HepG2 (cell line): ENCODE results near the gene MNT. TPM values are rescaled to one million over a fixed set of nuclear protein-coding genes. Genes with fewer than 3 reads are reported as not detected.

Experiments used
- ARID2 ChIP-seq: sonication (generic); formaldehyde crosslinking; IDR thresholded peaks from 2 replicates; pipeline ENCODE4 v1.8.1; 2022; ENCODE audit warnings: mild to moderate bottlenecking, missing genetic modification reagents, borderline replicate concordance
- CBX1 ChIP-seq: IDR thresholded peaks from one replicate; pipeline ENCODE4 v1.6.1; 2016; ENCODE audit warnings: antibody characterized with exemption, low read depth
- GLI4 ChIP-seq: sonication (generic); formaldehyde crosslinking; IDR thresholded peaks from 2 replicates; pipeline ENCODE4 v1.5.1; 2020; ENCODE audit warnings: missing genetic modification reagents, mild to moderate bottlenecking, moderate library complexity, borderline replicate concordance
- HDAC2 ChIP-seq: sonication (generic); formaldehyde crosslinking; IDR thresholded peaks from 2 replicates; pipeline ENCODE4 v1.4.0; 2020; ENCODE audit warnings: missing genetic modification reagents
- HNRNPH1 ChIP-seq: fragments of 200-400 bp; formaldehyde crosslinking; optimal IDR thresholded peaks from 2 replicates; pipeline ENCODE3; 2017; ENCODE audit warnings: mild to moderate bottlenecking, low read depth, low read length
- HOXA3 ChIP-seq: sonication (generic); formaldehyde crosslinking; IDR thresholded peaks from 2 replicates; pipeline ENCODE4 v1.5.0; 2020; ENCODE audit warnings: missing genetic modification reagents
- MTA3 ChIP-seq: sonication (generic); formaldehyde crosslinking; IDR thresholded peaks from 2 replicates; pipeline ENCODE4 v1.4.0; 2020; ENCODE audit warnings: missing genetic modification reagents
- PRPF4 ChIP-seq: fragments of 200-400 bp; formaldehyde crosslinking; IDR thresholded peaks from 2 replicates; pipeline ENCODE4 v1.6.1; 2016; ENCODE audit warnings: low read length, low read depth; ENCODE audit not compliant: poor library complexity, severe bottlenecking
- SAFB2 ChIP-seq: sonication (generic); formaldehyde crosslinking; IDR thresholded peaks from 2 replicates; pipeline ENCODE4 v1.5.1; 2020; ENCODE audit warnings: missing genetic modification reagents, low read depth, mild to moderate bottlenecking, borderline replicate concordance
- SMC3 ChIP-seq: IDR thresholded peaks from 2 replicates; pipeline ENCODE4 v1.6.1; 2011; ENCODE audit warnings: low read length, improper control_type of control experiment
- ZNF121 ChIP-seq: sonication (generic); formaldehyde crosslinking; IDR thresholded peaks from 2 replicates; pipeline ENCODE4 v1.5.0; 2020; ENCODE audit warnings: mild to moderate bottlenecking, missing genetic modification reagents
- ZNF432 ChIP-seq: sonication (generic); formaldehyde crosslinking; IDR thresholded peaks from 2 replicates; pipeline ENCODE4 v1.5.0; 2020; ENCODE audit warnings: missing genetic modification reagents, mild to moderate bottlenecking, borderline replicate concordance
- ZNF558 ChIP-seq: sonication (generic); formaldehyde crosslinking; IDR thresholded peaks from 2 replicates; pipeline ENCODE4 v1.9.0; 2022; ENCODE audit warnings: mild to moderate bottlenecking, missing genetic modification reagents, borderline replicate concordance
- ZNF605 ChIP-seq: sonication (generic); formaldehyde crosslinking; IDR thresholded peaks from 2 replicates; pipeline ENCODE4 v1.8.0; 2022; ENCODE audit warnings: mild to moderate bottlenecking, missing genetic modification reagents
- polyA plus RNA-seq, 8 experiments: library from polyadenylated mRNA; depleted of rRNA in 3 of 8; stranded (reverse) in 7 of 8; unstranded in 1 of 8; fragments of >200 nt; fragmentation: Illumina TruSeq in 4 of 8; extraction: Trizol in 4 of 8; gene quantifications; 2 replicates each; pipeline versions ENCODE4 v1.2.1 to v1.2.3, GENCODE V29; 2011 to 2016; ENCODE audit warnings: low read depth in 4 of 8, missing spikeins in 1 of 8, mixed read lengths in 1 of 8; ENCODE audit not compliant: insufficient read depth in 1 of 8
- total RNA-seq, 5 experiments: library from RNA; depleted of rRNA; stranded (reverse); fragments of >200 nt; fragmentation: Illumina TruSeq; extraction: Trizol; gene quantifications; 2 replicates each; pipeline ENCODE4 v1.2.3, GENCODE V29; 2016; ENCODE audit warnings: low read depth in 1 of 5
- TF ChIP-seq, protein P1 (sequence below): sonication (generic); formaldehyde crosslinking; IDR thresholded peaks from 2 replicates; pipeline ENCODE4 v1.4.0; 2020; ENCODE audit warnings: mild to moderate bottlenecking, missing genetic modification reagents
- TF ChIP-seq, protein P2 (sequence below): sonication (generic); formaldehyde crosslinking; IDR thresholded peaks from 2 replicates; pipeline ENCODE4 v1.4.0; 2020; ENCODE audit warnings: missing genetic modification reagents
- TF ChIP-seq, protein P3 (sequence below): sonication (generic); formaldehyde crosslinking; conservative IDR thresholded peaks from 2 replicates; pipeline ENCODE4 v1.8.1; 2023; ENCODE audit warnings: missing genetic modification reagents
- TF ChIP-seq, protein P4 (sequence below): sonication (generic); formaldehyde crosslinking; IDR thresholded peaks from 2 replicates; pipeline ENCODE4 v1.4.0; 2020; ENCODE audit warnings: mild to moderate bottlenecking, missing genetic modification reagents

Gene MNT
- total and polyA plus RNA-seq, 2 of the 13 experiments (the other 11 are each of a cell fraction or from before 2014, with no cell fraction given) = 2.1 to 3.5 TPM

GRCh38 chr17:2399572-2400473 is 1.0 kb downstream of the MNT start (continued):
- TF ChIP-seq ZNF432 (no peak), ZNF605 (CRISPR knock-in tag) (no peak), HDAC2 (CRISPR knock-in tag) (peak; percentile 58; the same call in 1 of the 2 replicates), CBX1 (no peak), HOXA3 (CRISPR knock-in tag) (peak; percentile 94), PRPF4 (no peak), SAFB2 (CRISPR knock-in tag) (peak; percentile 32; the same call in 1 of the 2 replicates), GLI4 (CRISPR knock-in tag) (no peak), ARID2 (no peak), MTA3 (CRISPR knock-in tag) (no peak), ZNF121 (no peak), SMC3 (no peak), ZNF558 (no peak; the same call in 1 of the 2 replicates), HNRNPH1 (no peak)
- TF ChIP-seq, protein P1, sequence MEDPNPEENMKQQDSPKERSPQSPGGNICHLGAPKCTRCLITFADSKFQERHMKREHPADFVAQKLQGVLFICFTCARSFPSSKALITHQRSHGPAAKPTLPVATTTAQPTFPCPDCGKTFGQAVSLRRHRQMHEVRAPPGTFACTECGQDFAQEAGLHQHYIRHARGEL (CRISPR knock-in tag) = no peak
- TF ChIP-seq, protein P2, sequence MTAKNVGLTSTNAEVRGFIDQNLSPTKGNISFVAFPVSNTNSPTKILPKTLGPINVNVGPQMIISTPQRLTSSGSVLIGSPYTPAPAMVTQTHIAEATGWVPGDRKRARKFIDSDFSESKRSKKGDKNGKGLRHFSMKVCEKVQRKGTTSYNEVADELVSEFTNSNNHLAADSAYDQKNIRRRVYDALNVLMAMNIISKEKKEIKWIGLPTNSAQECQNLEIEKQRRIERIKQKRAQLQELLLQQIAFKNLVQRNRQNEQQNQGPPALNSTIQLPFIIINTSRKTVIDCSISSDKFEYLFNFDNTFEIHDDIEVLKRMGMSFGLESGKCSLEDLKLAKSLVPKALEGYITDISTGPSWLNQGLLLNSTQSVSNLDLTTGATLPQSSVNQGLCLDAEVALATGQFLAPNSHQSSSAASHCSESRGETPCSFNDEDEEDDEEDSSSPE (CRISPR knock-in tag) = no peak; the same call in 1 of the 2 replicates
- TF ChIP-seq, protein P3, sequence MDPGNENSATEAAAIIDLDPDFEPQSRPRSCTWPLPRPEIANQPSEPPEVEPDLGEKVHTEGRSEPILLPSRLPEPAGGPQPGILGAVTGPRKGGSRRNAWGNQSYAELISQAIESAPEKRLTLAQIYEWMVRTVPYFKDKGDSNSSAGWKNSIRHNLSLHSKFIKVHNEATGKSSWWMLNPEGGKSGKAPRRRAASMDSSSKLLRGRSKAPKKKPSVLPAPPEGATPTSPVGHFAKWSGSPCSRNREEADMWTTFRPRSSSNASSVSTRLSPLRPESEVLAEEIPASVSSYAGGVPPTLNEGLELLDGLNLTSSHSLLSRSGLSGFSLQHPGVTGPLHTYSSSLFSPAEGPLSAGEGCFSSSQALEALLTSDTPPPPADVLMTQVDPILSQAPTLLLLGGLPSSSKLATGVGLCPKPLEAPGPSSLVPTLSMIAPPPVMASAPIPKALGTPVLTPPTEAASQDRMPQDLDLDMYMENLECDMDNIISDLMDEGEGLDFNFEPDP (CRISPR knock-in tag) = no peak
- TF ChIP-seq, protein P4, sequence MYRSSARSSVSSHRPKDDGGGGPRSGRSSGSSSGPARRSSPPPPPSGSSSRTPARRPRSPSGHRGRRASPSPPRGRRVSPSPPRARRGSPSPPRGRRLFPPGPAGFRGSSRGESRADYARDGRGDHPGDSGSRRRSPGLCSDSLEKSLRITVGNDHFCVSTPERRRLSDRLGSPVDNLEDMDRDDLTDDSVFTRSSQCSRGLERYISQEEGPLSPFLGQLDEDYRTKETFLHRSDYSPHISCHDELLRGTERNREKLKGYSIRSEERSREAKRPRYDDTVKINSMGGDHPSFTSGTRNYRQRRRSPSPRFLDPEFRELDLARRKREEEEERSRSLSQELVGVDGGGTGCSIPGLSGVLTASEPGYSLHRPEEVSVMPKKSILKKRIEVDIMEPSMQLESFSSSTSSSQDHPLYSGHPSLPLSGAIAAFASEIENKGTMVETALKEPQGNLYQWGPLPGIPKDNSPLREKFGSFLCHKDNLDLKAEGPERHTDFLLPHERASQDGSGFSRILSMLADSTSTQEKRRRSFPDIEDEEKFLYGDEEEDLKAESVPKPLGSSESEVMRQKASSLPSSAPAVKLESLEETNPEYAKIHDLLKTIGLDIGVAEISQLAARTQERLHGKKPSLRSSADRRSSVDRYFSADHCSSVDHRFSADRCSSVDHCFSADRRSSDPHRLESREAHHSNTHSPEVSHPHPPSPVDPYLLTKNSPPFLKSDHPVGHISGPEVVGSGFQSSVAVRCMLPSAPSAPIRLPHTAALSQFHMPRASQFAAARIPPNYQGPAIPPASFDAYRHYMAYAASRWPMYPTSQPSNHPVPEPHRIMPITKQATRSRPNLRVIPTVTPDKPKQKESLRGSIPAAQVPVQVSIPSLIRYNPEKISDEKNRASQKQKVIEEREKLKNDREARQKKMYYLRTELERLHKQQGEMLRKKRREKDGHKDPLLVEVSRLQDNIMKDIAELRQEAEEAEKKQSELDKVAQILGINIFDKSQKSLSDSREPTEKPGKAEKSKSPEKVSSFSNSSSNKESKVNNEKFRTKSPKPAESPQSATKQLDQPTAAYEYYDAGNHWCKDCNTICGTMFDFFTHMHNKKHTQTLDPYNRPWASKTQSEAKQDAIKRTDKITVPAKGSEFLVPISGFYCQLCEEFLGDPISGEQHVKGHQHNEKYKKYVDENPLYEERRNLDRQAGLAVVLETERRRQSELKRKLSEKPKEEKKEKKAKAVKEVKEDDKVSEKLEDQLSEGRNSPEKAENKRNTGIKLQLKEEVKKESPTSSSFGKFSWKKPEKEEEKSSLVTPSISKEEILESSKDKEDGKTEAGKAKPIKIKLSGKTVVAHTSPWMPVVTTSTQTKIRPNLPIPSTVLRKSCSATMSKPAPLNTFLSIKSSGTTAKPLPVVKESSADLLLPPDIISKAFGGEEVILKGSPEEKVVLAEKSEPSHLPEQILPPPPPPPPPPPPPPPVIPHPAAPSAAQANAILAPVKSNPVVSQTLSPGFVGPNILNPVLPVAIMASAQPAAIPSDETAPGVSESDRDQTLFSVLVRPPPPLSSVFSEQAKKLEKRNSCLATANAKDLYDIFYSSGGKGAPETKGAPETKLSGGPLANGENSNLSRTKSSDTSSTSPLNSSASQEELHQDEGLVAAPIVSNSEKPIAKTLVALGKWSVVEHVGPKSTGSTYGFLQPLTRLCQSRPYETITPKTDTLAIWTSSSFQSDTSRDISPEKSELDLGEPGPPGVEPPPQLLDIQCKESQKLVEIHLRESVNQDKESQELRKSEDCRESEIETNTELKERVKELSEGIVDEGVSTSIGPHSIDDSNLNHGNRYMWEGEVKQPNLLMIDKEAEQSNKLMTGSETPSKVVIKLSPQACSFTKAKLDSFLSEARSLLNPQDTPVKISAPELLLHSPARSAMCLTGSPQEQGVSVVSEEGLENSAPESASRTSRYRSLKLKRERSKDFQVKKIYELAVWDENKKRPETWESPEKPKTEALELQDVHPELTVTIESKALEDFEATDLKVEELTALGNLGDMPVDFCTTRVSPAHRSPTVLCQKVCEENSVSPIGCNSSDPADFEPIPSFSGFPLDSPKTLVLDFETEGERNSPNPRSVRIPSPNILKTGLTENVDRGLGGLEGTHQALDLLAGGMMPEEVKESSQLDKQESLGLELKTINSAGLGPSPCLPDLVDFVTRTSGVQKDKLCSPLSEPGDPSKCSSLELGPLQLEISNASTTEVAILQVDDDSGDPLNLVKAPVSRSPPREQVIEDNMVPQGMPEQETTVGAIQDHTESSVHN (CRISPR knock-in tag) = 0 out of 2 replicates have a peak, but pooled peaks have one; percentile 31
